GM19240 (cell line): ENCODE data around the gene SLC7A8.
"Not testable (repeated sequence)": the region's sequence is repeated elsewhere in the genome, so short reads cannot be mapped to it uniquely, and the experiment has no call there.

Source experiments
- DNase-seq: peaks from one replicate; pipeline ENCODE4 v3.0.0; 2011; ENCODE audit warnings: low spot score; ENCODE audit not compliant: insufficient read length

SLC7A8 gene

DNA sequence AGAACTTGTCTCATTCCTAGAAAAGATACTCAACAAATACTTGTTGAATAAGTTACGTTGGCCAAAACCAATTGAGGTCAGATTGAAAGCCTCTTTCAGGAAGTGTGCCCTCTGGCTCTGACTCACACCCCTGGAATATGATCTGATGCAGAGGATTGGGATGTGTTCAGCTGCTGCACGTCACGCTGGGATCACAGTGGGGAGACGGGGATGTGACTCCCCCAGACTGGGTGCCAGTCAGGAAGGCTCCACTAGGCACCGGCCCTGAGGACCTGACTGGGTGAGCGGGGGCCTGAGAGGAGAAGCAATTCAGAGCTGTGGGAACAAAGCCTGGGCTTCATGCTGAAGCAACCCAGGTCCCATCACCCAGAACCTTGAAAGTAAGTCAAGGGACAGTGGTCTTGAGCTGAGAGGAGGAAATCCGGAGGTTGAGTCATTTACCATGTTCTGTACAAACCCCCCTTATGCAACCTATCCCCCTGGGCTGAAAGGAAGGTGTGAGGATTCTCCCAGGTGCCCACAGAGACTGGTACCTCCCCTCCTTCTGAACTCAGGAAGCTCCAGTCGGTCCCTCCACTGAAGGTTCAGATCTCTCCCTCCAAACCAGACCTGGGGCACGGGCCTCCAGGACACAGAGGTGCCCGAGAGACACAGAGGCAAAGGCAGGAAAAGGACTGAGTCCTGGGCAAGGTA lies 68.3 kb downstream of the SLC7A8 start:
- DNase-seq, result no peak

DNA sequence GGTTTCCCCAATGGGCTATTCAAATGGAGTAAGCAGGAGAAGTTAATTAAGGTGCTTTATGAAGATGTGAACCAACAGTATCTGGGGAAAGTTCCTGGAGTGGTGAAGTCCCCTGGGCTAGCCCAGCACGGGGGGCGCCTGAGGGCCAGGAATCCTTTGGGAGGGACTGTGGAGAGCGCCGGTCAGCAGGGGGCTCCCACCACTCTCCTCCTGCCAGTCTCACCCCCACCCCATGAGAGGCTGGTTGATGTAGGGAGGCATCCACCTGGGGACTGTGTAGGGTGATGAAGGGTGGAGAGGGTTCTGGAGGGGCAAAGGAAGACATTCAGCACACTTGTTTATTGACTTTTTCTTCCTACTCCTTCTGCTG lies 68.8 kb downstream of the SLC7A8 start:
- no peak for DNase-seq

GRCh38 chr14:23114120-23114458 lies 69.4 kb downstream of the SLC7A8 start:
- no peak for DNase-seq

DNA sequence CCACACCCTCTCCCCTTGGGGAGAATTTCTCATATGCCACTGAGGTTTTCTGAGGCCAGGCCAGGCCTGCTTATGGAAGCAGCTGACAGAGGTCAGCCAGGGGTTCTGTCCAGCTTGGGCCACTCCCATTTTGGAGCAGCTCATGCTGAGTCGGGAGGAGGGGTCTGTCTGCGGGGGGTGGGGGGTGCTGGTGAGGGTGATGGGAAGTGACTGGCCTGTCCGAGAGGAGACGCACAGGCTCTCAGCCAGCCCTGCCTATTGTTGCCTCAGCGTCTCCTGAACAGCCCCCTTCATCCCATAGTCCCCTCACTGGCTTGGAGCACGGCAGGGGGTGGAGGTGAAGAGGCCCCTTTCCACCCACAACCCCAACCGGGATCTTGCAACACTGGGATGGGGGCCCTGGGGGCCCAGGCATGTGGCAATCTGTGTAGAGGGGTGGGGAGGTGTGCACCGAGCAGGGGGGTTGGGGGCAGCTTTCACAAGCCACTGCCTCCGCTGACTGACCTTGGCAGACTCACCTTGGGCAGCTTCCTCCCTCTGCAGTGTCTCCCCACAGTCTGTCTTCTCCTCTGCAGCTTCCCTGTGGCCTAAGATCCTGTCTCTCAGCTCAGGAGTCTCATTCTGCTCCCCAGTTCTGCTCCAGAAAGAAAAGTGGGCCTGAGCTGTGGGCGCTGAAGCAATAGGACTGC lies 69.9 kb downstream of the SLC7A8 start:
- DNase-seq, result no peak

- no peak for DNase-seq
Measured at GRCh38 chr14:23112359-23113178, 70.9 kb downstream of the SLC7A8 start.

GRCh38 chr14:23110579-23111365 lies 72.7 kb downstream of the SLC7A8 start:
- no peak for DNase-seq

- no peak for DNase-seq
Measured at GRCh38 chr14:23109769-23110168, 73.7 kb downstream of the SLC7A8 start.

- DNase-seq, result not testable (repeated sequence)
Measured at GRCh38 chr14:23108169-23108568, 75.3 kb downstream of the SLC7A8 start.

GRCh38 chr14:23107620-23108019 lies 75.8 kb downstream of the SLC7A8 start:
- DNase-seq, result not testable (repeated sequence)

- no peak for DNase-seq
Measured at GRCh38 chr14:23106747-23107045, 76.8 kb downstream of the SLC7A8 start.

- no peak for DNase-seq
Measured at GRCh38 chr14:23105348-23105824, 78.1 kb downstream of the SLC7A8 start.

- no peak for DNase-seq
Measured at GRCh38 chr14:23104591-23105347, 78.7 kb downstream of the SLC7A8 start, which contains the start of gene CIROP. Gene CIROP (minus strand): TSS chr14:23104989. CDS start chr14:23104920, 69 bp downstream.

DNA sequence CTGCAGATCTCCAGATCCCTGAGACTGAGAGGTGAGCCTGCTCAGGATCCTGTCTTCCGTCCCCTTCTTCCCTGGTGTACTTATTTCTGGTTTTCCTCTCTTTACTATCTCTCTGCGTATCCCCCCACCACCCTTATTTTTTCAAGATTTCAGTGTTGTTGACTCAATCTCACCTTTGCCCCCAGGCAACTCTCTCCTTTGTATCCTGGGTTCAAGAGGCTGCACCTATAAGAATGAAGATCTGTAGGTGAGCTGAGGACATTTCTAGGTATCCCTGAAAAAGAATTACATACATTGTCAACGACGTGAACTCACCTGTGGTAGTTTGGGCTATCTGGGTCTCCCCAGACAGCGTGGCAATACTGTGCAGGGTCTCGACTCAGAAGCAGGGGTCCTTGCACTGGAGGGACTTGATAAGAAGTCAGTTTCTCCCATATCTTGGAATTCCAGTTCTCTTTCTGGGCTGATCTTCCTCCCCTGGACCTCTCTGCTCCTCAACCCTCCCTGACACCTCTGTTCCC lies 79.3 kb downstream of the SLC7A8 start:
- no peak for DNase-seq

DNA sequence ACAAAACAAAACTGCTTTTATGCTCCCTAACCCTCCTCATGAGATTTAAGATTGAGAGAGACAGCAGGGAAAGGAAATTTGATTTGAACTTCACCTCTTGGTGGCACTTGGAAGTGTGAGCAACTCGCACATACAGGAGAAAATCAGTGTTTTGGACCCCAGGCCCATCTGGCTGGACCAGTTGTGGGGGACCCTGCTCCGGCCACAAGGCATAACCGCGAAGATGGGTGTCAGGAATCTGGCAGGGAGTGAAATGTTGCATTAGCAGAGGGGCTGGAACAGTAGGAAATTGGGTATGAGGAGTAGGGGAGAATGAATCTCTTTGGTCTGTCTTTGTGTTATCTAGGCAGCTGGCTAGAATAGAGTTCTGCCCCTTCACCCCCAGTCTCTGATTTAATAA lies 79.9 kb downstream of the SLC7A8 start:
- no peak for DNase-seq

DNA sequence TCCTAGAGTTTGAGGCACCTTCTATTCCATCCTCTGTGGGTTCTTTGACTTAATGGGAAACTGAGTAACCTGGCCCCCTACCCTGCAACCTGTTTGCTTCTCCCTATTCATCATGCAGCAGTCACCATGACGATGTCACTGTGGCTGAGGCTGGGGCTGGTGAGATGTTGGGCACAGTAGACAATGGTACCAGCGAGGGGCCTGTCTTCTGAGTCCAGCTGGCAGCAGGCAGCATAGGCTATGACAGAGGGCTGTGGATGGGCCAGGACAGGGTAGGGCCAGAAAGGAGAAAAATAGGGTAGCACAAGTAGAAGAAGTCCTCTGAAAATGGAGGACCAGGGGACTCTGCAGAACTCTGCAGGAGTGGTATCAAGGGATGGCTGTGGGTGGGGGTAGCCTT lies 80.7 kb downstream of the SLC7A8 start:
- no peak for DNase-seq

- DNase-seq, result no peak
Measured at GRCh38 chr14:23101986-23102625, 81.4 kb downstream of the SLC7A8 start.

GRCh38 chr14:23101213-23101970 lies 82.1 kb downstream of the SLC7A8 start:
- no peak for DNase-seq

GRCh38 chr14:23099212-23099861 lies 84.1 kb downstream of the SLC7A8 start:
- no peak for DNase-seq

DNA sequence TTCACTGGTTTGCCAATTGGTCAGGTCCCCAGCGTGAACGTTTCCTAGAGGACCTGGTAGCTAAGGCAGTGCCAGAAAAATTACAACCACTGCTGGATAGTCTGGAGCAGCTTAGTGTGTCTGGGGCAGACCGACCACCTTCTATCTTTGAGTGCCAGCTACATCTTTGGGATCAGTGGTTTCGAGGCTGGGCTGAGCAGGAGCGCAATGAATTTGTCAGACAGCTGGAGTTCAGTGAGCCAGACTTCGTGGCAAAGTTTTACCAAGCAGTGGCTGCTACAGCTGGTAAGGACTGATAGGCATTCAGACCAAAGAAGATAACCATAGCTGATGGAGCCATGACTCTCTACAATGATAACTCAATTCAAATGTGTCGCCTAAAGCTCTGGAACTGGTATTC lies 85.7 kb downstream of the SLC7A8 start:
- no peak for DNase-seq
